Right lobe of liver (tissue), 6 donors: ENCODE results near the gene SNRNP25. TPM values are rescaled to one million over a fixed set of nuclear protein-coding genes. Genes with fewer than 3 reads are reported as not detected.

Source experiments
- ATAC-seq, 4 donors: fragments of 200-7000 bp; cut with Tn5 transposase; one replicate each; pipeline ENCODE4 v1.9.1; 2020; ENCODE audit warnings: mild to moderate bottlenecking in 4 of 4, moderate library complexity in 4 of 4
- DNase-seq, 3 donors: peaks; one replicate each; pipeline ENCODE4 v3.0.0-alpha.2; 2020
- H3K27ac ChIP-seq, 3 donors: fragments of 200-600 bp; one replicate each; pipeline ENCODE4 v1.8.0; 2022
- H3K27me3 ChIP-seq, 2 donors: fragments of 200-600 bp; one replicate each; pipeline ENCODE4 v1.8.0; 2022
- H3K36me3 ChIP-seq, 4 donors: fragments of 200-600 bp; sonication (generic) in 1 of 4; one replicate each; pipeline versions ENCODE4 v1.5.1 to v1.8.0; 2017 to 2022; ENCODE audit warnings: control low read depth in 1 of 4
- H3K4me1 ChIP-seq, 4 donors: fragments of 200-600 bp; sonication (generic) in 1 of 4; one replicate each; pipeline versions ENCODE4 v1.5.1 to v1.8.0; 2017 to 2022; ENCODE audit warnings: control low read depth in 1 of 4
- H3K4me3 ChIP-seq, 3 donors: fragments of 200-600 bp; one replicate each; pipeline ENCODE4 v1.8.0; 2022
- H3K9me3 ChIP-seq, 4 donors: fragments of 200-600 bp; sonication (generic) in 1 of 4; one replicate each; pipeline versions ENCODE4 v1.5.1 to v1.8.0; 2017 to 2022; ENCODE audit warnings: control low read depth in 1 of 4
- CTCF ChIP-seq, 4 donors: fragments of 200-600 bp in 3 of 4; fragments of 450-650 bp in 1 of 4; IDR thresholded peaks; one replicate each; pipeline versions ENCODE4 v1.5.1 to v1.8.0; 2016 to 2022; ENCODE audit warnings: antibody characterized with exemption in 4 of 4, mild to moderate bottlenecking in 2 of 4
- POLR2A ChIP-seq: fragments of 450-650 bp; IDR thresholded peaks from one replicate; pipeline ENCODE4 v1.6.1; 2017; ENCODE audit warnings: antibody characterized with exemption, mild to moderate bottlenecking
- WGBS: methylation state at CpG from one replicate; pipeline ENCODE4 v1.1.6; 2018; ENCODE audit warnings: low coverage, low lambda C conversion rate; ENCODE audit not compliant: insufficient coverage; ENCODE audit errors: missing lambda C conversion rate; 5-methylcytosine and 5-hydroxymethylcytosine counted together
- intact Hi-C, 2 donors: fragments of 100-400 bp; cut with DNase I; formaldehyde crosslinking; loops; one replicate each; pipeline versions ENCODE4 v1.11.2 to v1.14.1; 2022
- total RNA-seq, 6 experiments: library from RNA; depleted of rRNA in 2 of 6; stranded (reverse); fragments of >200 nt in 2 of 6; fragmentation: NEBNext Ultra II Directional in 3 of 6; extraction: Animal tissue kit (Norgen Biotek cat#: 25700) in 3 of 6; gene quantifications; one replicate each; pipeline versions ENCODE4 v1.1.0 to v1.2.4, GENCODE V29; 2016 to 2023
- donor health status: DM: no; HTN: yes; CAD: no.
- donor health status: DM: no; HTN: no; CAD: no.
- donor health status: DM: no; HTN: no; CAD: no.
- donor health status: DM: no; HTN: yes; CAD: no.
- donor health status: DM: no; HTN: yes; CAD: no.

The SNRNP25 gene
- total RNA-seq, 6 experiments from 2014 or later: 11.7 to 15.9 (median 14.8) TPM

- TF ChIP-seq POLR2A (no peak), CTCF (IDR thresholded peaks at IDR 0.05) (no peak)
- H3K9me3 ChIP-seq: no peaks in the 10 kb centered on the region
- H3K27me3 ChIP-seq: no peaks in the 10 kb centered on the region
- no peaks in the 10 kb centered on the region for H3K36me3 ChIP-seq
- H3K4me1 ChIP-seq: peaks cover 0 to 12% (median 2%) of the 10 kb centered on the region in 4 donors
- intact Hi-C loops: no loop called here
- no peak for ATAC-seq
- no peak for DNase-seq
- no peak overlapping the region for H3K27ac ChIP-seq
- WGBS: 75% methylated on average over 3 of the region's 5 CpGs
- peak overlapping the region in 2 of 3 donors; percentile 54 to 70 for H3K4me3 ChIP-seq
Observed at GRCh38 chr16:71210-71539, 17.5 kb downstream of the SNRNP25 start.

- DNase-seq: no peak
- peak in 3 of 4 donors; percentile 12 to 17 (median 14) for ATAC-seq
- Histone ChIP-seq H3K4me3 (peak overlapping the region; percentile 54 to 70 (median 64)), H3K4me1 (peaks cover 0 to 16% (median 4%) of the 10 kb centered on the region in 4 donors), H3K9me3 (no peaks in the 10 kb centered on the region), H3K27me3 (no peaks in the 10 kb centered on the region), H3K36me3 (no peaks in the 10 kb centered on the region), H3K27ac (peak overlapping the region; percentile 46 to 47 (median 47))
- WGBS: 6% methylated on average over 20 of the region's 57 CpGs
- no peak for TF ChIP-seq CTCF (IDR thresholded peaks at IDR 0.05)
- TF ChIP-seq POLR2A: peak; percentile 25
- intact Hi-C loops: no loop called here
Observed at GRCh38 chr16:71540-72401, 18.1 kb downstream of the SNRNP25 start.

GRCh38 chr16:72561-73548 lies 19.2 kb downstream of the SNRNP25 start, which contains the start of gene RHBDF1:
RHBDF1 (minus strand) TSS chr16:72631; CDS start chr16:65015, 7,616 bp downstream.
- TF ChIP-seq POLR2A (peak; percentile 26), CTCF (IDR thresholded peaks at IDR 0.05) (no peak)
- ATAC-seq (peak; percentile 73 to 83 (median 79)), DNase-seq (peak in 2 of 3 donors; percentile 68 to 76)
- Histone ChIP-seq H3K36me3 (no peaks in the 10 kb centered on the region), H3K27ac (peak within 1 kb of the TSS; percentile 47 to 60 (median 47)), H3K9me3 (no peaks in the 10 kb centered on the region), H3K27me3 (no peaks in the 10 kb centered on the region), H3K4me1 (peaks cover 0 to 26% (median 10%) of the 10 kb centered on the region in 4 donors), H3K4me3 (peak within 1 kb of the TSS; percentile 54 to 70 (median 64))
- intact Hi-C loops: no loop called here
- WGBS: 70% methylated on average over 12 of the region's 62 CpGs

- WGBS: 50% methylated on average over 2 of the region's 12 CpGs
- H3K4me3 ChIP-seq: no peak overlapping the region
- H3K27me3 ChIP-seq: no peaks in the 10 kb centered on the region
- H3K4me1 ChIP-seq: peaks cover 0 to 33% (median 13%) of the 10 kb centered on the region in 4 donors
- H3K36me3 ChIP-seq: no peaks in the 10 kb centered on the region
- H3K9me3 ChIP-seq: no peaks in the 10 kb centered on the region
- TF ChIP-seq POLR2A (no peak), CTCF (IDR thresholded peaks at IDR 0.05) (no peak)
- no peak overlapping the region for H3K27ac ChIP-seq
- ATAC-seq (peak in 2 of 4 donors; percentile 0 to 25), DNase-seq (peak in 1 of 3 donors; percentile 72)
- intact Hi-C loops: no loop called here
Observed at GRCh38 chr16:74051-74746, 20.6 kb downstream of the SNRNP25 start.
